ENCODE measurements around the gene CEBPA.

DNA sequence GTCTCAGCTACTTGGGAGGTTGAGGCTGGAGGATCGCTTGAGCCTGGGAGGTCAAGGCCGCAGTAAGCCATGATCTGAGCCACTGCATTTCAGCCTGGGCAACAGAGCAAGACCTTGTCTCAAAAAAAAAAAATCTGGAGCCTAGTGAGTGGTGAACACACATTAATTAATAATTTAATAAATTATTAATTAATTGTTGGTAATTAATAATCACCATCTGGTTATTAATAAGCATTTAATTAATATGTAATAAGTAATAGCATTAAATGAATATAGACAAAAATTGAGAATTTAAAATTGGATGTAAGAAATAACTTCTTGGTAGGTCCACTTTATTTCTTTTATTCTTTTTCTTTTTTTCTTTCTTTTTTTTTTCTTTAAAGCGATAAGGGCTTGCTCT lies 31.9 kb upstream of the CEBPA start:
- TF ChIP-seq SUZ12 (IDR thresholded peaks at IDR 0.05) (no peak), BHLHE40 (IDR thresholded peaks at IDR 0.05; ENCODE audit: borderline replicate concordance) (no peak), FOXA1 (IDR thresholded peaks at IDR 0.05) (no peak), L3MBTL2 (conservative IDR thresholded peaks at IDR 0.05) (no peak), FOXM1 (IDR thresholded peaks at IDR 0.05; ENCODE audit: borderline replicate concordance) (no peak), SP1 (IDR thresholded peaks at IDR 0.05) (no peak)
- TF ChIP-seq, protein P1, sequence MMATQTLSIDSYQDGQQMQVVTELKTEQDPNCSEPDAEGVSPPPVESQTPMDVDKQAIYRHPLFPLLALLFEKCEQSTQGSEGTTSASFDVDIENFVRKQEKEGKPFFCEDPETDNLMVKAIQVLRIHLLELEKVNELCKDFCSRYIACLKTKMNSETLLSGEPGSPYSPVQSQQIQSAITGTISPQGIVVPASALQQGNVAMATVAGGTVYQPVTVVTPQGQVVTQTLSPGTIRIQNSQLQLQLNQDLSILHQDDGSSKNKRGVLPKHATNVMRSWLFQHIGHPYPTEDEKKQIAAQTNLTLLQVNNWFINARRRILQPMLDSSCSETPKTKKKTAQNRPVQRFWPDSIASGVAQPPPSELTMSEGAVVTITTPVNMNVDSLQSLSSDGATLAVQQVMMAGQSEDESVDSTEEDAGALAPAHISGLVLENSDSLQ (IDR thresholded peaks at IDR 0.05): no peak
